HepG2 (cell line): Measurements from ENCODE around the gene DCAF4. TPM values are rescaled to one million over a fixed set of nuclear protein-coding genes. Genes with fewer than 3 reads are reported as not detected.
A peak's percentile ranks its signal among the peaks of the same experiment; 100 is the strongest.

Experiments used
- ATAC-seq: fragments of 200-7000 bp; cut with Tn5 transposase; 3 replicates; pipeline ENCODE4 v1.9.1; 2020; ENCODE audit warnings: mild to moderate bottlenecking, moderate library complexity
- BruUV-seq: library from RNA; stranded (reverse); fragments of 400-500 nt; replicated peaks from 2 replicates; lab custom pipeline; 2021; lab: Mats Ljungman, UMichigan
- CTCF ChIA-PET: fragments of 300-600 bp; formaldehyde crosslinking; extraction: SDS; loops from one replicate; lab custom pipeline; 2021; ENCODE audit warnings: low total read pairs, inconsistent platforms, low intra/inter-chr PET ratio; lab: Yijun Ruan, JAX
- POLR2A ChIA-PET: fragments of 350-600 bp; sonication (Branson Sonifier 250); formaldehyde crosslinking; loops from one replicate; lab custom pipeline; 2020; ENCODE audit warnings: antibody characterized with exemption, inconsistent platforms; lab: Yijun Ruan, JAX
- DNase-seq: peaks from one replicate; pipeline ENCODE4 v3.0.0-alpha.2; 2015; ENCODE audit warnings: low spot score
- FAIRE-seq: peaks from 3 replicates; lab custom pipeline; 2011; peaks lifted over from hg19 to GRCh38; lab: Jason Lieb, UNC
- H2AFZ ChIP-seq: one replicate; pipeline ENCODE4 v1.6.1; 2011; ENCODE audit warnings: low read length, inconsistent platforms
- H3K27ac ChIP-seq: fragments of 300-600 bp; 3 replicates; pipeline ENCODE4 v1.8.0; 2011; ENCODE audit warnings: mixed run types, mild to moderate bottlenecking, mixed read lengths, low read length, inconsistent platforms; ENCODE audit not compliant: insufficient read depth; ENCODE audit errors: extremely low read length
- H3K27me3 ChIP-seq, 2 experiments: fragments of 200-600 bp in 1 of 2; 2 replicates in 1 of 2; 3 replicates in 1 of 2; pipeline versions ENCODE4 v1.6.0 to v1.8.0; 2011; ENCODE audit warnings: low read length in 2 of 2, mild to moderate bottlenecking in 2 of 2, moderate library complexity in 2 of 2, inconsistent platforms in 1 of 2; ENCODE audit not compliant: insufficient read depth in 2 of 2, control insufficient read depth in 1 of 2
- H3K36me3 ChIP-seq, 2 experiments: fragments of 200-600 bp in 1 of 2; replicated peaks in 1 of 2; 2 replicates in 1 of 2; 3 replicates in 1 of 2; pipeline versions ENCODE4 v1.5.1 to v1.8.0; 2011; ENCODE audit warnings: low read length in 2 of 2, inconsistent platforms in 1 of 2; ENCODE audit not compliant: insufficient read depth in 2 of 2, control insufficient read depth in 1 of 2
- H3K4me1 ChIP-seq: 2 replicates; pipeline ENCODE4 v1.5.1; 2012; ENCODE audit warnings: low read length, inconsistent platforms; ENCODE audit not compliant: insufficient read depth
- H3K4me2 ChIP-seq: 2 replicates; pipeline ENCODE4 v1.6.0; 2011; ENCODE audit warnings: low read depth, low read length, inconsistent platforms
- H3K4me3 ChIP-seq, 3 experiments: fragments of 200-600 bp in 1 of 3; sonication (generic), shearing (Covaris generic) in 1 of 3; replicated peaks in 1 of 3; 2 replicates each; pipeline ENCODE4 v1.5.1; 2011 to 2016; ENCODE audit warnings: low read length in 3 of 3, inconsistent platforms in 2 of 3, low read depth in 2 of 3, mild to moderate bottlenecking in 2 of 3, control low read depth in 1 of 3, mixed read lengths in 1 of 3; ENCODE audit not compliant: insufficient read depth in 1 of 3
- H3K79me2 ChIP-seq: one replicate; pipeline ENCODE4 v1.6.1; 2011; ENCODE audit warnings: low read length, inconsistent platforms; ENCODE audit not compliant: insufficient read depth
- H3K9ac ChIP-seq: 2 replicates; pipeline ENCODE4 v1.6.0; 2011; ENCODE audit warnings: mild to moderate bottlenecking, low read depth, low read length, inconsistent platforms; ENCODE audit not compliant: insufficient read depth
- H3K9me3 ChIP-seq: 2 replicates; pipeline ENCODE4 v1.5.1; 2012; ENCODE audit warnings: mild to moderate bottlenecking, low read length
- H4K20me1 ChIP-seq: 2 replicates; pipeline ENCODE4 v1.6.0; 2011; ENCODE audit warnings: inconsistent platforms, mild to moderate bottlenecking, low read length, moderate library complexity; ENCODE audit not compliant: insufficient read depth
- EZH2 ChIP-seq: conservative IDR thresholded peaks from 2 replicates; pipeline ENCODE4 v1.6.1; 2012; ENCODE audit warnings: mild to moderate bottlenecking, low read depth, low read length, moderate library complexity
- FOXA1 ChIP-seq, 2 experiments: fragments of 450-650 bp in 1 of 2; sonication (generic) in 1 of 2; formaldehyde crosslinking in 1 of 2; IDR thresholded peaks; 2 replicates each; pipeline versions ENCODE4 v1.4.0 to v1.6.1; 2016 to 2020; ENCODE audit warnings: missing genetic modification reagents in 1 of 2
- FOXC1 ChIP-seq: sonication (generic); formaldehyde crosslinking; IDR thresholded peaks from 2 replicates; pipeline ENCODE4 v1.8.0; 2022; ENCODE audit warnings: mild to moderate bottlenecking, missing genetic modification reagents, borderline replicate concordance
- HNF4A ChIP-seq: sonication (generic); formaldehyde crosslinking; IDR thresholded peaks from 2 replicates; pipeline ENCODE4 v1.4.0; 2020; ENCODE audit warnings: missing genetic modification reagents
- HNRNPH1 ChIP-seq: fragments of 200-400 bp; formaldehyde crosslinking; optimal IDR thresholded peaks from 2 replicates; pipeline ENCODE3; 2017; ENCODE audit warnings: mild to moderate bottlenecking, low read depth, low read length
- MTF2 ChIP-seq: sonication (generic); formaldehyde crosslinking; IDR thresholded peaks from 2 replicates; pipeline ENCODE4 v1.5.0; 2020; ENCODE audit warnings: missing genetic modification reagents, borderline replicate concordance
- NFE2 ChIP-seq: sonication (generic); formaldehyde crosslinking; IDR thresholded peaks from 2 replicates; pipeline ENCODE4 v1.4.0; 2020; ENCODE audit warnings: missing genetic modification reagents
- POLR2G ChIP-seq: fragments of 200-400 bp; formaldehyde crosslinking; IDR thresholded peaks from 2 replicates; pipeline ENCODE4 v1.6.1; 2018; ENCODE audit warnings: mild to moderate bottlenecking, low read depth, low read length, moderate library complexity
- TSC22D2 ChIP-seq: sonication (generic); formaldehyde crosslinking; IDR thresholded peaks from 2 replicates; pipeline ENCODE4 v1.5.1; 2020; ENCODE audit warnings: missing genetic modification reagents, mild to moderate bottlenecking, borderline replicate concordance
- ZBTB7B ChIP-seq: sonication (generic); formaldehyde crosslinking; IDR thresholded peaks from 2 replicates; pipeline ENCODE4 v1.4.0; 2020; ENCODE audit warnings: missing genetic modification reagents
- ZNF816 ChIP-seq: sonication (generic); formaldehyde crosslinking; IDR thresholded peaks from 2 replicates; pipeline ENCODE4 v1.8.0; 2022; ENCODE audit warnings: missing genetic modification reagents, mild to moderate bottlenecking, borderline replicate concordance
- WGBS: methylation state at CpG from one replicate; pipeline ENCODE4 v1.1.6; 2017; ENCODE audit warnings: low lambda C conversion rate; 5-methylcytosine and 5-hydroxymethylcytosine counted together
- in situ Hi-C: cut with HindIII; loops from 2 replicates; pipeline ENCODE4 v1.10.0; 2017; ENCODE audit warnings: low pct_unique_long_range_greater_than_20kb; ENCODE audit not compliant: extremely low pct_ligation_motif_present
- intact Hi-C: fragments of 100-400 bp; cut with micrococcal nuclease; formaldehyde crosslinking; loops from one replicate; pipeline ENCODE4 v1.10.0; 2022; ENCODE audit not compliant: unreplicated experiment
- polyA plus RNA-seq, 8 experiments: library from polyadenylated mRNA; depleted of rRNA in 3 of 8; stranded (reverse) in 7 of 8; unstranded in 1 of 8; fragments of >200 nt; fragmentation: Illumina TruSeq in 4 of 8; extraction: Trizol in 4 of 8; gene quantifications; 2 replicates each; pipeline versions ENCODE4 v1.2.1 to v1.2.3, GENCODE V29; 2011 to 2016; ENCODE audit warnings: low read depth in 4 of 8, missing spikeins in 1 of 8, mixed read lengths in 1 of 8; ENCODE audit not compliant: insufficient read depth in 1 of 8
- total RNA-seq, 5 experiments: library from RNA; depleted of rRNA; stranded (reverse); fragments of >200 nt; fragmentation: Illumina TruSeq; extraction: Trizol; gene quantifications; 2 replicates each; pipeline ENCODE4 v1.2.3, GENCODE V29; 2016; ENCODE audit warnings: low read depth in 1 of 5
- TF ChIP-seq, protein P1 (sequence below): sonication (generic); formaldehyde crosslinking; IDR thresholded peaks from 2 replicates; pipeline ENCODE4 v1.4.0; 2020; ENCODE audit warnings: mild to moderate bottlenecking, missing genetic modification reagents
- TF ChIP-seq, protein P2 (sequence below): fragments of 450-650 bp; IDR thresholded peaks from 2 replicates; pipeline ENCODE4 v1.6.1; 2016

DCAF4 gene
- total and polyA plus RNA-seq, 2 of the 13 experiments (the other 11 are each of a cell fraction or from before 2014, with no cell fraction given): 18.8 to 21.1 TPM

DNA sequence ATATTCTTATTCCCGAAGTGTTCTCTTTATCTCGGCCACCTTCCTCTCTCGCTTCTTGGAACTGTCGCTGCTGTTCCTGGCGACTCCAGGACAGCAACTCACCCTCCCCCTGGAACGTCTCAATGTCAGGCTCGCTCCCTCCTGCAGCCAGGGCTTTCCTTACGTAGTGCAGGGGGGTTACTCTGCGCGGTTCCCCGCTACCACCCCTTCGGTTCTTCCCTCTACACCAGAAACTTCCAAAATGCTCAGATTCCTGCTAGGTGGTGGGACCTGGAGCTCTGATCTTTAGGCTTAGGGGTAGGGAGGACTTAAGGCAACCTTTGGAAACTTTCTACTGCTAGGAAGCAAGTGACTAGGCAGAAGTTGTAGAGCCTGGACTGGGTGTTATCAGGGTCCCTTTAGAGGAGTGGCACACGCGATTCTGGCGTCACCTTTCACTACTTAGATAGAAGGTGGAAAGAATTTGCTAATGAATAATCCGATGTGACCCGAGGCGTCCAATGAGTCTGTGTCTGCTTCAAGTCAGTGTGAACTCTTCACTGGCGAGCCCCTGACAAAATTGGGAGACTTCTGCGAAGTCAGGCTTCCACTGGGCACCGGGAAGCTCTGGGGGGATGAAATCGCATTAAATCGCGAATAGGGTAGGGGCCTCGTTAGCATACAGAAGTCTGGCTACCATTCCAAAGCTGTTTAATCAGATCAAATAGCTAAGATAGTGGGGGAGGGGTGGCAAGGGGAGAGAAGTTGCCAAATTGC, 31.5 kb upstream of the DCAF4 start:
- in situ Hi-C loops (loop anchor here (5.0 kb wide), 1 partner anchor 378 kb away; no protein-coding TSS in a partner anchor), intact Hi-C loops (loop anchor here (5.0 kb wide), 1 partner anchor 122 kb away; no protein-coding TSS in a partner anchor)
- H3K4me1 ChIP-seq: peaks cover 29% of the 10 kb centered on the region
- DNase-seq (no peak), ATAC-seq (peak; percentile 26), FAIRE-seq (no peak)
- H3K9me3 ChIP-seq: no peaks in the 10 kb centered on the region
- H3K4me3 ChIP-seq: peak overlapping the region; percentile 51 to 82 (median 73)
- H3K27ac ChIP-seq: no peak overlapping the region
- H3K9ac ChIP-seq: no peak overlapping the region
- H4K20me1 ChIP-seq: no peaks in the 10 kb centered on the region
- 4% methylated on average over 24 of the region's 25 CpGs for WGBS
- H3K4me2 ChIP-seq: peak overlapping the region; percentile 87
- H2AFZ ChIP-seq: no peak overlapping the region
- H3K79me2 ChIP-seq: no peaks in the 10 kb centered on the region
- CTCF ChIA-PET: no interaction called here
- peaks cover 9 to 44% of the 10 kb centered on the region in 2 experiments; a peak in 4 of 5 replicates for H3K27me3 ChIP-seq
- no TSS peak for BruUV-seq
- H3K36me3 ChIP-seq: no peaks in the 10 kb centered on the region
- TF ChIP-seq POLR2G (no peak), HNRNPH1 (no peak), MTF2 (0 out of 2 replicates have a peak, but pooled peaks have one; percentile 40), TSC22D2 (CRISPR knock-in tag) (no peak), ZNF816 (CRISPR knock-in tag) (no peak), FOXC1 (CRISPR knock-in tag) (peak; percentile 27; the same call in 1 of the 2 replicates), NFE2 (CRISPR knock-in tag) (no peak), EZH2 (peak; percentile 77; the same call in 1 of the 2 replicates), ZBTB7B (CRISPR knock-in tag) (0 out of 2 replicates have a peak, but pooled peaks have one; percentile 15), HNF4A (CRISPR knock-in tag) (no peak), FOXA1 (IDR thresholded peaks at IDR 0.05) (no peak), FOXA1 (CRISPR knock-in tag; IDR thresholded peaks at IDR 0.05) (no peak)
- TF ChIP-seq, protein P1, sequence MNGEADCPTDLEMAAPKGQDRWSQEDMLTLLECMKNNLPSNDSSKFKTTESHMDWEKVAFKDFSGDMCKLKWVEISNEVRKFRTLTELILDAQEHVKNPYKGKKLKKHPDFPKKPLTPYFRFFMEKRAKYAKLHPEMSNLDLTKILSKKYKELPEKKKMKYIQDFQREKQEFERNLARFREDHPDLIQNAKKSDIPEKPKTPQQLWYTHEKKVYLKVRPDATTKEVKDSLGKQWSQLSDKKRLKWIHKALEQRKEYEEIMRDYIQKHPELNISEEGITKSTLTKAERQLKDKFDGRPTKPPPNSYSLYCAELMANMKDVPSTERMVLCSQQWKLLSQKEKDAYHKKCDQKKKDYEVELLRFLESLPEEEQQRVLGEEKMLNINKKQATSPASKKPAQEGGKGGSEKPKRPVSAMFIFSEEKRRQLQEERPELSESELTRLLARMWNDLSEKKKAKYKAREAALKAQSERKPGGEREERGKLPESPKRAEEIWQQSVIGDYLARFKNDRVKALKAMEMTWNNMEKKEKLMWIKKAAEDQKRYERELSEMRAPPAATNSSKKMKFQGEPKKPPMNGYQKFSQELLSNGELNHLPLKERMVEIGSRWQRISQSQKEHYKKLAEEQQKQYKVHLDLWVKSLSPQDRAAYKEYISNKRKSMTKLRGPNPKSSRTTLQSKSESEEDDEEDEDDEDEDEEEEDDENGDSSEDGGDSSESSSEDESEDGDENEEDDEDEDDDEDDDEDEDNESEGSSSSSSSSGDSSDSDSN (CRISPR knock-in tag): no peak
- TF ChIP-seq, protein P2, sequence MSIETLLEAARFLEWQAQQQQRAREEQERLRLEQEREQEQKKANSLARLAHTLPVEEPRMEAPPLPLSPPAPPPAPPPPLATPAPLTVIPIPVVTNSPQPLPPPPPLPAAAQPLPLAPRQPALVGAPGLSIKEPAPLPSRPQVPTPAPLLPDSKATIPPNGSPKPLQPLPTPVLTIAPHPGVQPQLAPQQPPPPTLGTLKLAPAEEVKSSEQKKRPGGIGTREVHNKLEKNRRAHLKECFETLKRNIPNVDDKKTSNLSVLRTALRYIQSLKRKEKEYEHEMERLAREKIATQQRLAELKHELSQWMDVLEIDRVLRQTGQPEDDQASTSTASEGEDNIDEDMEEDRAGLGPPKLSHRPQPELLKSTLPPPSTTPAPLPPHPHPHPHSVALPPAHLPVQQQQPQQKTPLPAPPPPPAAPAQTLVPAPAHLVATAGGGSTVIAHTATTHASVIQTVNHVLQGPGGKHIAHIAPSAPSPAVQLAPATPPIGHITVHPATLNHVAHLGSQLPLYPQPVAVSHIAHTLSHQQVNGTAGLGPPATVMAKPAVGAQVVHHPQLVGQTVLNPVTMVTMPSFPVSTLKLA: no peak
- TF ChIP-seq, all 625 proteins: peak for 4
- POLR2A ChIA-PET: interaction anchor here (1.0 to 1.4 kb wide), 2 partner anchors 31 to 118 kb away, joined by 4 to 5 read pairs; partner anchors contain the start of gene DCAF4
